ENCODE results near the gene MOCS1. TPM values are rescaled to one million over a fixed set of nuclear protein-coding genes. Genes with fewer than 3 reads are reported as not detected.

The MOCS1 gene
- total RNA-seq, 1 donor from 2014 or later = 11.3 TPM

DNA sequence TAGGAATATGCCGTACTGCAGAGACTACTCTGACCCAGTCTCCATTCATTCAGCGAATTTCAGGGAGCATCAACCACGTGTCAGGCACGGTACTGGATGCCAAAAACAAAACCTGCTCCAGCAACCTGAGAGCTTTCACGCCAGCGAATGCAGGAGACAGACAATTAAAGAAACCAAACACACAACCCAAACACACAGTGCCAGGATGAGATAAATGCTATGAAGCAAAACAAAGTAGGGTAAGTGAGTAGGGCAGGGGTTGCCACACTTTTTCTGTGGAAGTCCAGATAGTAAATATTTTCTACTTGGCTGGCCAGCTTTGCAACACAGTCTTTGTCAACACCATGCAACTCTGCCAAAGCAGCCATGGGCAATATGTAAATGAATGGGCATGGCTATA is 10.0 kb downstream of the MOCS1 start:
- Histone ChIP-seq H4K20me1 (ENCODE audit: low read depth) (no peaks in the 10 kb centered on the region), H3K27ac (no peak overlapping the region), H3K36me3 (no peaks in the 10 kb centered on the region), H3K9me3 (ENCODE audit: low read depth) (no peaks in the 10 kb centered on the region), H3K79me2 (ENCODE audit: low read depth) (no peaks in the 10 kb centered on the region), H3K9ac (no peak overlapping the region), H3K27me3 (no peaks in the 10 kb centered on the region), H3K4me3 (no peak overlapping the region), H3K4me2 (no peak overlapping the region), H3F3A (ENCODE audit: low read depth) (no peaks in the 10 kb centered on the region), H3K4me1 (no peaks in the 10 kb centered on the region), H2AFZ (replicated peaks) (no peak overlapping the region)
- Mint-ChIP-seq H3K27ac (no peak overlapping the region), H3K9me3 (peaks cover 2% of the 10 kb centered on the region), H3K4me3 (no peak overlapping the region), H3K36me3 (peaks cover 20% of the 10 kb centered on the region), H3K27me3 (ENCODE audit: insufficient read depth, low read depth) (no peaks in the 10 kb centered on the region), H3K4me1 (no peaks in the 10 kb centered on the region)
- DNase-seq (ENCODE audit: low spot score) = no peak
- TF ChIP-seq EZH2phosphoT487 (IDR thresholded peaks at IDR 0.05) (no peak), EZH2 (IDR thresholded peaks at IDR 0.05) (no peak)
- TF ChIP-seq, protein P1, sequence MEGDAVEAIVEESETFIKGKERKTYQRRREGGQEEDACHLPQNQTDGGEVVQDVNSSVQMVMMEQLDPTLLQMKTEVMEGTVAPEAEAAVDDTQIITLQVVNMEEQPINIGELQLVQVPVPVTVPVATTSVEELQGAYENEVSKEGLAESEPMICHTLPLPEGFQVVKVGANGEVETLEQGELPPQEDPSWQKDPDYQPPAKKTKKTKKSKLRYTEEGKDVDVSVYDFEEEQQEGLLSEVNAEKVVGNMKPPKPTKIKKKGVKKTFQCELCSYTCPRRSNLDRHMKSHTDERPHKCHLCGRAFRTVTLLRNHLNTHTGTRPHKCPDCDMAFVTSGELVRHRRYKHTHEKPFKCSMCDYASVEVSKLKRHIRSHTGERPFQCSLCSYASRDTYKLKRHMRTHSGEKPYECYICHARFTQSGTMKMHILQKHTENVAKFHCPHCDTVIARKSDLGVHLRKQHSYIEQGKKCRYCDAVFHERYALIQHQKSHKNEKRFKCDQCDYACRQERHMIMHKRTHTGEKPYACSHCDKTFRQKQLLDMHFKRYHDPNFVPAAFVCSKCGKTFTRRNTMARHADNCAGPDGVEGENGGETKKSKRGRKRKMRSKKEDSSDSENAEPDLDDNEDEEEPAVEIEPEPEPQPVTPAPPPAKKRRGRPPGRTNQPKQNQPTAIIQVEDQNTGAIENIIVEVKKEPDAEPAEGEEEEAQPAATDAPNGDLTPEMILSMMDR (IDR thresholded peaks at IDR 0.05) = no peak

DNA sequence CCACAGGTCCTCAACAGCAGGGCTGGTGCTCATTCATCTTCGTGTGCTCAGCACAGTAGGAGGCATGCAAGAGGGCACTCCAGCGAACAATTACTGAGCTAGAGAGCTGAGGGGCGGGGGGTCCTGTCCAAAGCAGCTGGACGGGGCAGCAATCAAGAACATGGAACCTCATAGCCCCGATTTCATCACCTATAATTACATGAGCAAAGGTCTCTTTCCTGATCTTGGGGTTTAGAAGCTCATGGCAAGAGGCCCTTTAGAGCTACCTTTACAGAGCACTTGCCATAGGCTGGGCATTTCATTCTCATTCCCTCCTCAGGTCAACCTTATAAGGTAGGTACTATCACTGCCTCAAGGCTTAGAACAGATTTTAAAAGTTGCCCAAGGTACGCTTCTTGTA is 10.4 kb downstream of the MOCS1 start:
- H3K9me3 Mint-ChIP-seq = no peaks in the 10 kb centered on the region
- no peak for DNase-seq (ENCODE audit: low spot score)
- no peak overlapping the region for H3K4me2 ChIP-seq
- no peaks in the 10 kb centered on the region for H3K36me3 ChIP-seq
- no peaks in the 10 kb centered on the region for H3K79me2 ChIP-seq (ENCODE audit: low read depth)
- H2AFZ ChIP-seq (replicated peaks) = no peak overlapping the region
- no peak overlapping the region for H3K27ac ChIP-seq
- peaks cover 17% of the 10 kb centered on the region for H3K36me3 Mint-ChIP-seq
- no peaks in the 10 kb centered on the region for H3K9me3 ChIP-seq (ENCODE audit: low read depth)
- H3K27me3 ChIP-seq = no peaks in the 10 kb centered on the region
- TF ChIP-seq EZH2 (IDR thresholded peaks at IDR 0.05) = no peak
- TF ChIP-seq, protein P1 (IDR thresholded peaks at IDR 0.05) = no peak
- TF ChIP-seq EZH2phosphoT487 (IDR thresholded peaks at IDR 0.05) = no peak
- H3K4me3 ChIP-seq = no peak overlapping the region
- H3K4me3 Mint-ChIP-seq = no peak overlapping the region
- no peak overlapping the region for H3K27ac Mint-ChIP-seq
- no peaks in the 10 kb centered on the region for H3K4me1 Mint-ChIP-seq
- no peak overlapping the region for H3K9ac ChIP-seq
- no peaks in the 10 kb centered on the region for H3K27me3 Mint-ChIP-seq (ENCODE audit: insufficient read depth, low read depth)
- no peaks in the 10 kb centered on the region for H3K4me1 ChIP-seq
- no peaks in the 10 kb centered on the region for H4K20me1 ChIP-seq (ENCODE audit: low read depth)
- H3F3A ChIP-seq (ENCODE audit: low read depth) = no peaks in the 10 kb centered on the region

DNA sequence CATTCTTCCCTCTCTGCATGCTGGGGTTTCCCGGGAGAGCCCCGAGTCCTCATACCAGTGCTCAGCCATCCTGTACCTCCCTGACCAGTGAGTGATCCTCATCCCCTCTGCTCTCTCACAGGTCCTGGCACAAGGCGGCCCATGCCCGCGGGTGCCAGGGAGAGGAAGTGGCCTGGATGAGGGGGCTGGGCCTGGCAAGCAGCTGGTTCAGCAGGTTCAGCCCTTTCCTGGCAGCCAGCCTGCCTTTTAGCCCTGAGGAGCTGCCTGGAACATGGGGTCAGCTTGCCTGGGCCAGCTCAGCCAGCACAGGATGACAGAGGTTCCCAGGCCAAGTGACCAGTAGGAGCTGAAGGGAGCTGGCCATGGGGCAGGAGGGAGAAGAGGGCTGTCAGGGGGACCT is 10.9 kb downstream of the MOCS1 start:
- peaks cover 18% of the 10 kb centered on the region for H3K36me3 Mint-ChIP-seq
- no peaks in the 10 kb centered on the region for H3K27me3 Mint-ChIP-seq (ENCODE audit: insufficient read depth, low read depth)
- H3K27ac Mint-ChIP-seq = no peak overlapping the region
- TF ChIP-seq, protein P1 (IDR thresholded peaks at IDR 0.05) = no peak
- no peak for TF ChIP-seq EZH2phosphoT487 (IDR thresholded peaks at IDR 0.05)
- TF ChIP-seq EZH2 (IDR thresholded peaks at IDR 0.05) = no peak
- Histone ChIP-seq H3K9me3 (ENCODE audit: low read depth) (no peaks in the 10 kb centered on the region), H3K4me2 (no peak overlapping the region), H3K27me3 (no peaks in the 10 kb centered on the region), H3K4me3 (no peak overlapping the region), H3K27ac (no peak overlapping the region), H3K4me1 (no peaks in the 10 kb centered on the region), H3K9ac (no peak overlapping the region), H3K79me2 (ENCODE audit: low read depth) (no peaks in the 10 kb centered on the region), H3K36me3 (no peaks in the 10 kb centered on the region), H4K20me1 (ENCODE audit: low read depth) (no peaks in the 10 kb centered on the region), H2AFZ (replicated peaks) (no peak overlapping the region), H3F3A (ENCODE audit: low read depth) (no peaks in the 10 kb centered on the region)
- H3K4me3 Mint-ChIP-seq = no peak overlapping the region
- no peaks in the 10 kb centered on the region for H3K9me3 Mint-ChIP-seq
- H3K4me1 Mint-ChIP-seq = no peaks in the 10 kb centered on the region
- no peak for DNase-seq (ENCODE audit: low spot score)
